Stimulated activated naive CD8-positive, alpha-beta T cell treated with anti-CD3 and anti-CD28 coated beads, Interleukin-15, Interleukin-2, amounts not matched to agents 100 U/mL and 50 U/mL, for 24 hours (primary cell): ENCODE results near the gene ZNF516.

Experiments
- ATAC-seq: fragments of 150-1000 bp; cut with Tn5 transposase; one replicate; pipeline ENCODE4 v1.10.0; 2021
- DNase-seq: peaks from one replicate; pipeline ENCODE4 v3.0.0; 2021

Gene ZNF516

GRCh38 chr18:76398896-76399612 lies 96.0 kb downstream of the ZNF516 start:
- DNase-seq: peak; percentile 83
- peak; percentile 85 for ATAC-seq

- DNase-seq: no peak
- no peak for ATAC-seq
Measured at GRCh38 chr18:76398295-76398694, 96.7 kb downstream of the ZNF516 start.

GRCh38 chr18:76397631-76398030 lies 97.4 kb downstream of the ZNF516 start:
- DNase-seq (no peak), ATAC-seq (no peak)

GRCh38 chr18:76396792-76397191 lies 98.2 kb downstream of the ZNF516 start:
- no peak for DNase-seq

GRCh38 chr18:76395609-76396008 lies 99.4 kb downstream of the ZNF516 start:
- ATAC-seq: no peak

More at GRCh38 chr18:76396792-76397191, 98.2 kb downstream of the ZNF516 start:
- no peak for ATAC-seq

GRCh38 chr18:76394780-76395476 lies 100.1 kb downstream of the ZNF516 start:
- ATAC-seq (no peak), DNase-seq (no peak)

More at GRCh38 chr18:76395609-76396008, 99.4 kb downstream of the ZNF516 start:
- no peak for DNase-seq

GRCh38 chr18:76392349-76392748 lies 102.7 kb downstream of the ZNF516 start:
- ATAC-seq: no peak
- DNase-seq: no peak

- no peak for ATAC-seq
- DNase-seq: no peak
Measured at GRCh38 chr18:76391746-76392145, 103.3 kb downstream of the ZNF516 start.

GRCh38 chr18:76391038-76391437 lies 104.0 kb downstream of the ZNF516 start:
- no peak for DNase-seq
- ATAC-seq: no peak

GRCh38 chr18:76390452-76391035 lies 104.5 kb downstream of the ZNF516 start:
- DNase-seq (no peak), ATAC-seq (no peak)

GRCh38 chr18:76389716-76390115 lies 105.3 kb downstream of the ZNF516 start:
- ATAC-seq (no peak), DNase-seq (no peak)

- DNase-seq: no peak
- no peak for ATAC-seq
Measured at GRCh38 chr18:76388891-76389423, 106.1 kb downstream of the ZNF516 start.

- no peak for ATAC-seq
- DNase-seq: no peak
Measured at GRCh38 chr18:76388261-76388660, 106.8 kb downstream of the ZNF516 start.

- DNase-seq (no peak), ATAC-seq (no peak)
Measured at GRCh38 chr18:76387608-76388007, 107.4 kb downstream of the ZNF516 start.

- no peak for ATAC-seq
Measured at GRCh38 chr18:76386886-76387285, 108.2 kb downstream of the ZNF516 start.

GRCh38 chr18:76386071-76386470 lies 109.0 kb downstream of the ZNF516 start:
- DNase-seq (no peak), ATAC-seq (no peak)

More at GRCh38 chr18:76386886-76387285, 108.2 kb downstream of the ZNF516 start:
- no peak for DNase-seq

GRCh38 chr18:76385681-76385975 lies 109.4 kb downstream of the ZNF516 start:
- no peak for ATAC-seq
- no peak for DNase-seq

- no peak for ATAC-seq
- DNase-seq: no peak
Measured at GRCh38 chr18:76384861-76385680, 110.0 kb downstream of the ZNF516 start.

GRCh38 chr18:76384114-76384790 lies 110.8 kb downstream of the ZNF516 start:
- ATAC-seq (no peak), DNase-seq (no peak)

GRCh38 chr18:76383636-76384035 lies 111.4 kb downstream of the ZNF516 start:
- DNase-seq (no peak), ATAC-seq (no peak)

- no peak for DNase-seq
- no peak for ATAC-seq
Measured at GRCh38 chr18:76382275-76382674, 112.8 kb downstream of the ZNF516 start.
